Tibial nerve (tissue), 3 donors: ENCODE measurements around the gene OR1F1.

ENCODE experiments used
- POLR2A ChIP-seq, 2 donors: fragments of 450-650 bp; IDR thresholded peaks; one replicate each; pipeline ENCODE4 v1.6.1; 2017; ENCODE audit warnings: antibody characterized with exemption in 2 of 2, mild to moderate bottlenecking in 2 of 2, moderate library complexity in 2 of 2
- TF ChIP-seq, protein P1 (sequence below), 5 experiments: fragments of 200-600 bp in 3 of 5; fragments of 450-650 bp in 2 of 5; sonication (generic) in 3 of 5; IDR thresholded peaks; one replicate each; pipeline ENCODE4 v1.5.1; 2016 to 2019; ENCODE audit warnings: antibody characterized with exemption in 5 of 5, mild to moderate bottlenecking in 3 of 5, moderate library complexity in 2 of 5

GRCh38 chr16:3214904-3215600 is 27.0 kb downstream of the OR1F1 start:
- TF ChIP-seq, protein P1, sequence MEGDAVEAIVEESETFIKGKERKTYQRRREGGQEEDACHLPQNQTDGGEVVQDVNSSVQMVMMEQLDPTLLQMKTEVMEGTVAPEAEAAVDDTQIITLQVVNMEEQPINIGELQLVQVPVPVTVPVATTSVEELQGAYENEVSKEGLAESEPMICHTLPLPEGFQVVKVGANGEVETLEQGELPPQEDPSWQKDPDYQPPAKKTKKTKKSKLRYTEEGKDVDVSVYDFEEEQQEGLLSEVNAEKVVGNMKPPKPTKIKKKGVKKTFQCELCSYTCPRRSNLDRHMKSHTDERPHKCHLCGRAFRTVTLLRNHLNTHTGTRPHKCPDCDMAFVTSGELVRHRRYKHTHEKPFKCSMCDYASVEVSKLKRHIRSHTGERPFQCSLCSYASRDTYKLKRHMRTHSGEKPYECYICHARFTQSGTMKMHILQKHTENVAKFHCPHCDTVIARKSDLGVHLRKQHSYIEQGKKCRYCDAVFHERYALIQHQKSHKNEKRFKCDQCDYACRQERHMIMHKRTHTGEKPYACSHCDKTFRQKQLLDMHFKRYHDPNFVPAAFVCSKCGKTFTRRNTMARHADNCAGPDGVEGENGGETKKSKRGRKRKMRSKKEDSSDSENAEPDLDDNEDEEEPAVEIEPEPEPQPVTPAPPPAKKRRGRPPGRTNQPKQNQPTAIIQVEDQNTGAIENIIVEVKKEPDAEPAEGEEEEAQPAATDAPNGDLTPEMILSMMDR (IDR thresholded peaks at IDR 0.05) = no peak
- no peak for TF ChIP-seq POLR2A (IDR thresholded peaks at IDR 0.05)
